A549 (cell line): ENCODE measurements around the gene ZNF557. TPM values are rescaled to one million over a fixed set of nuclear protein-coding genes. Genes with fewer than 3 reads are reported as not detected.

ENCODE experiments used
- ATAC-seq, 2 experiments: fragments of 200-7000 bp in 1 of 2; fragments of >200 bp in 1 of 2; cut with Nextera tagmentation in 1 of 2; cut with Tn5 transposase in 1 of 2; 3 replicates each; pipeline versions ENCODE4 v1.8.0 to v1.9.1; 2018 to 2020; ENCODE audit warnings: mild to moderate bottlenecking in 1 of 2, moderate library complexity in 1 of 2
- CTCF ChIA-PET: fragments of 300-600 bp; sonication (Branson Sonifier 250); formaldehyde crosslinking; extraction: SDS; loops from one replicate; lab custom pipeline; 2021; ENCODE audit warnings: antibody characterized with exemption, inconsistent platforms; lab: Yijun Ruan, JAX
- POLR2A ChIA-PET: fragments of 350-600 bp; formaldehyde crosslinking; extraction: SDS; loops from one replicate; lab custom pipeline; 2021; ENCODE audit warnings: antibody characterized with exemption, inconsistent platforms; lab: Yijun Ruan, JAX
- DNase-seq, 2 experiments: peaks; one replicate each; pipeline versions ENCODE4 v3.0.0 to v3.0.0-alpha.2; 2011 to 2016; ENCODE audit warnings: low read depth in 1 of 2, low spot score in 1 of 2
- FAIRE-seq: peaks from 2 replicates; lab custom pipeline; 2011; peaks lifted over from hg19 to GRCh38; lab: Jason Lieb, UNC
- H3K27ac ChIP-seq, 2 experiments: fragments of >200 bp; sonication (Bioruptor Twin); formaldehyde crosslinking; 3 replicates each; pipeline ENCODE4 v1.5.1; 2016 to 2017
- H3K4me1 ChIP-seq: fragments of >200 bp; sonication (Bioruptor Twin); formaldehyde crosslinking; 3 replicates; pipeline ENCODE4 v1.6.1; 2016
- H3K4me2 ChIP-seq: fragments of >200 bp; sonication (Bioruptor Twin); formaldehyde crosslinking; 3 replicates; pipeline ENCODE4 v1.6.1; 2016
- H3K4me3 ChIP-seq: fragments of >200 bp; sonication (Bioruptor Twin); formaldehyde crosslinking; 3 replicates; pipeline ENCODE4 v1.5.1; 2016
- H3K9me3 ChIP-seq: fragments of >200 bp; sonication (Bioruptor Twin); formaldehyde crosslinking; 3 replicates; pipeline ENCODE4 v1.6.1; 2016
- CEBPB ChIP-seq, 2 experiments: fragments of >200 bp in 1 of 2; sonication (Bioruptor Twin) in 1 of 2; formaldehyde crosslinking in 1 of 2; IDR thresholded peaks; 2 replicates each; pipeline ENCODE4 v1.6.1; 2012 to 2016
- CHD4 ChIP-seq: fragments of 200-600 bp; sonication (generic); IDR thresholded peaks from 2 replicates; pipeline ENCODE4 v1.6.1; 2016; ENCODE audit warnings: antibody characterized with exemption, mild to moderate bottlenecking, borderline replicate concordance
- CTCF ChIP-seq: fragments of >200 bp; sonication (Bioruptor Twin); formaldehyde crosslinking; IDR thresholded peaks from 3 replicates; pipeline ENCODE4 v1.5.1; 2016
- FOSL2 ChIP-seq, 2 experiments: fragments of 450-650 bp in 1 of 2; fragments of >200 bp in 1 of 2; sonication (Bioruptor Twin) in 1 of 2; formaldehyde crosslinking; IDR thresholded peaks; 2 replicates each; pipeline versions ENCODE4 v1.5.0 to v1.6.1; 2016 to 2020; ENCODE audit warnings: mild to moderate bottlenecking in 1 of 2, moderate library complexity in 1 of 2
- FOXS1 ChIP-seq: fragments of 250-450 bp; sonication (Bioruptor Pico); IDR thresholded peaks from 2 replicates; pipeline ENCODE4 v1.5.0; 2020; ENCODE audit warnings: mild to moderate bottlenecking, moderate library complexity
- HEYL ChIP-seq: fragments of 250-450 bp; sonication (Bioruptor Pico); IDR thresholded peaks from 2 replicates; pipeline ENCODE4 v1.8.0; 2021; ENCODE audit warnings: mild to moderate bottlenecking, moderate library complexity
- HOXB5 ChIP-seq: fragments of 250-450 bp; sonication (Bioruptor Pico); IDR thresholded peaks from 2 replicates; pipeline ENCODE4 v1.5.0; 2020; ENCODE audit warnings: mild to moderate bottlenecking, moderate library complexity
- JUNB ChIP-seq: fragments of >200 bp; sonication (Bioruptor Twin); formaldehyde crosslinking; IDR thresholded peaks from 2 replicates; pipeline ENCODE4 v1.6.1; 2016
- KDM1A ChIP-seq: fragments of 200-600 bp; sonication (generic); IDR thresholded peaks from 2 replicates; pipeline ENCODE4 v1.6.1; 2016; ENCODE audit warnings: low read depth, mild to moderate bottlenecking
- MAFK ChIP-seq: fragments of 450-650 bp; IDR thresholded peaks from 2 replicates; pipeline ENCODE4 v1.6.1; 2014; ENCODE audit not compliant: partially characterized antibody
- NPAS2 ChIP-seq: fragments of 250-450 bp; sonication (Bioruptor Pico); IDR thresholded peaks from 2 replicates; pipeline ENCODE4 v1.8.0; 2022; ENCODE audit warnings: mild to moderate bottlenecking, moderate library complexity, borderline replicate concordance
- NR3C1 ChIP-seq: fragments of >200 bp; sonication (Bioruptor Twin); formaldehyde crosslinking; IDR thresholded peaks from 3 replicates; pipeline ENCODE4 v1.6.1; 2017
- RFX5 ChIP-seq: fragments of 450-650 bp; IDR thresholded peaks from 2 replicates; pipeline ENCODE4 v1.7.1; 2014; ENCODE audit warnings: antibody characterized with exemption, mild to moderate bottlenecking, moderate library complexity
- SREBF2 ChIP-seq: fragments of 450-650 bp; IDR thresholded peaks from 2 replicates; pipeline ENCODE4 v1.6.1; 2014; ENCODE audit warnings: mild to moderate bottlenecking, moderate library complexity
- ZNF302 ChIP-seq: fragments of 250-450 bp; sonication (Bioruptor Pico); IDR thresholded peaks from 2 replicates; pipeline ENCODE4 v1.9.0; 2021; ENCODE audit warnings: inconsistent platforms, mild to moderate bottlenecking, moderate library complexity
- WGBS: methylation state at CpG from one replicate; pipeline ENCODE4 v1.1.6; 2017; ENCODE audit errors: missing lambda C conversion rate; 5-methylcytosine and 5-hydroxymethylcytosine counted together
- polyA plus RNA-seq, 4 experiments: library from polyadenylated mRNA; depleted of rRNA in 3 of 4; stranded (reverse); fragments of >200 nt; fragmentation: RNase III in 1 of 4; extraction: RNeasy Plus Mini Kit Qiagen cat#74134 plus additional on column Dnase treatment in 1 of 4; gene quantifications; 2 replicates in 3 of 4; 3 replicates in 1 of 4; pipeline ENCODE4 v1.2.3, GENCODE V29; 2011 to 2017
- TF ChIP-seq, protein P1 (sequence below): fragments of 450-650 bp; IDR thresholded peaks from 2 replicates; pipeline ENCODE4 v1.6.1; 2014; ENCODE audit warnings: antibody characterized with exemption
- TF ChIP-seq, protein P2 (sequence below): fragments of 150-350 bp; IDR thresholded peaks from 2 replicates; pipeline ENCODE4 v1.6.1; 2014; ENCODE audit warnings: low read depth, mild to moderate bottlenecking, low read length

ZNF557 gene
- polyA plus RNA-seq, 2 of the 4 experiments (the other 2 are of a cell fraction): 2.3 to 4.2 TPM

- CTCF ChIA-PET: no interaction called here
- FAIRE-seq: no peak
These were observed 35.4 kb downstream of the ZNF557 start for GRCh38 chr19:7104747-7105447.

GRCh38 chr19:7106711-7107657, 37.5 kb downstream of the ZNF557 start:
- WGBS: 38% methylated on average over 10 of the region's 10 CpGs
- Histone ChIP-seq H3K4me2 (no peak overlapping the region), H3K27ac (no peak overlapping the region), H3K4me1 (no peaks in the 10 kb centered on the region), H3K4me3 (no peak overlapping the region), H3K9me3 (no peaks in the 10 kb centered on the region)
- TF ChIP-seq, protein P1, sequence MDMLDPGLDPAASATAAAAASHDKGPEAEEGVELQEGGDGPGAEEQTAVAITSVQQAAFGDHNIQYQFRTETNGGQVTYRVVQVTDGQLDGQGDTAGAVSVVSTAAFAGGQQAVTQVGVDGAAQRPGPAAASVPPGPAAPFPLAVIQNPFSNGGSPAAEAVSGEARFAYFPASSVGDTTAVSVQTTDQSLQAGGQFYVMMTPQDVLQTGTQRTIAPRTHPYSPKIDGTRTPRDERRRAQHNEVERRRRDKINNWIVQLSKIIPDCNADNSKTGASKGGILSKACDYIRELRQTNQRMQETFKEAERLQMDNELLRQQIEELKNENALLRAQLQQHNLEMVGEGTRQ: no peak
- no peak for TF ChIP-seq CTCF
- no peak for TF ChIP-seq SREBF2
- TF ChIP-seq FOXS1: no peak
- DNase-seq: no peak
- no peak for ATAC-seq
- CTCF ChIA-PET: no interaction called here
- no peak for FAIRE-seq
- POLR2A ChIA-PET: no interaction called here

More at GRCh38 chr19:7104747-7105447, 35.4 kb downstream of the ZNF557 start:
- no peaks in the 10 kb centered on the region for H3K9me3 ChIP-seq
- no peaks in the 10 kb centered on the region for H3K4me1 ChIP-seq
- DNase-seq (no peak), ATAC-seq (no peak)
- no peak overlapping the region for H3K27ac ChIP-seq
- POLR2A ChIA-PET: no interaction called here
- H3K4me3 ChIP-seq: no peak overlapping the region
- H3K4me2 ChIP-seq: no peak overlapping the region
- TF ChIP-seq ZNF302 (CRISPR knock-in tag): no peak
- TF ChIP-seq NPAS2: no peak
- no peak for TF ChIP-seq FOSL2 (IDR thresholded peaks at IDR 0.05)
- no peak for TF ChIP-seq FOSL2 (CRISPR knock-in tag; IDR thresholded peaks at IDR 0.05)
- TF ChIP-seq CEBPB (IDR thresholded peaks at IDR 0.05): no peak
- TF ChIP-seq KDM1A: no peak
- TF ChIP-seq JUNB: no peak
- TF ChIP-seq MAFK: no peak

DNA sequence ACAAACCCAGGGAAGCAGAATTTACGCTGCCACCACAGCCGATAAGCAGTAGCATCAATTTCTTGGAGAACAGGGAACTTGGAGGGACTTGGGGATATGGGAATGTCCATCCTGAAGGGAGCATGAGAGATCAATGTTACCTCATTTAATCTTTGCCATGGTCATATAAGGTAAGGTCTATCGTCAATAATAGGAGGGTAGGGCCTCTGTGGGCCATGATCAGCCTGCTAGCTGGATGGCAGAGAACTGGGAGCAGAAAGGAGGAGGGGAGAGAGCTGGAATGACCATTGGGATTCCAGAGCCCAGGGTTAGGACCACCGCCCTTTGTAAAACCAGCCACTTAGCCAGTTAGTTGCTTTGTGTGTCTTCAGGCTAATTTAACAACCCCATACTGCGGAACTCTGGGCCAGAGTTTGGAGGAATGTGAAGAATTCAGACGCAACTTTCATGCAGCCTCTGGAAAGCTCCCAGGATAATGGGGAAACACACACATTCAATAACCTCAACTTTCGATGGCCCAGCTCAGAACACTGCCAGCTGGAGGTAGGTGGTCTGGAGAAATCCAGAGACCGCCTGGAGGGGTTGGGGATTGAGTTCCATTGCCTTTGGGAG, 40.3 kb downstream of the ZNF557 start:
- no peak overlapping the region for H3K27ac ChIP-seq
- POLR2A ChIA-PET: no interaction called here
- FAIRE-seq: no peak
- no peak for TF ChIP-seq NR3C1
- 0 out of 2 replicates have a peak, but pooled peaks have one; percentile 34 for TF ChIP-seq KDM1A
- TF ChIP-seq, protein P2, sequence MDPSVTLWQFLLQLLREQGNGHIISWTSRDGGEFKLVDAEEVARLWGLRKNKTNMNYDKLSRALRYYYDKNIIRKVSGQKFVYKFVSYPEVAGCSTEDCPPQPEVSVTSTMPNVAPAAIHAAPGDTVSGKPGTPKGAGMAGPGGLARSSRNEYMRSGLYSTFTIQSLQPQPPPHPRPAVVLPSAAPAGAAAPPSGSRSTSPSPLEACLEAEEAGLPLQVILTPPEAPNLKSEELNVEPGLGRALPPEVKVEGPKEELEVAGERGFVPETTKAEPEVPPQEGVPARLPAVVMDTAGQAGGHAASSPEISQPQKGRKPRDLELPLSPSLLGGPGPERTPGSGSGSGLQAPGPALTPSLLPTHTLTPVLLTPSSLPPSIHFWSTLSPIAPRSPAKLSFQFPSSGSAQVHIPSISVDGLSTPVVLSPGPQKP: no peak
- TF ChIP-seq RFX5: no peak
- no peak for TF ChIP-seq CEBPB (IDR thresholded peaks at IDR 0.05)
- no peak for TF ChIP-seq HOXB5
- no peak for TF ChIP-seq HEYL (CRISPR knock-in tag)
- no peak for TF ChIP-seq CHD4
- TF ChIP-seq, all 56 proteins: peak for 1
- Histone ChIP-seq H3K4me1 (no peaks in the 10 kb centered on the region), H3K4me3 (no peak overlapping the region), H3K4me2 (no peak overlapping the region), H3K9me3 (no peaks in the 10 kb centered on the region)
- CTCF ChIA-PET: interaction anchor here (0.8 to 1.7 kb wide), 6 partner anchors 8 to 244 kb away, joined by 3 to 4 read pairs (median 3); no protein-coding TSS in a partner anchor
- 50% methylated on average over 8 of the region's 8 CpGs for WGBS
- no peak for DNase-seq
- no peak for ATAC-seq
